Gastrocnemius medialis (tissue), 4 donors: ENCODE measurements around the gene CCDC33.

Experiments used
- CTCF ChIP-seq, 5 experiments: fragments of 450-650 bp in 3 of 5; fragments of 200-600 bp in 2 of 5; sonication (generic) in 2 of 5; IDR thresholded peaks in 4 of 5; conservative IDR thresholded peaks in 1 of 5; 1 replicate in 4 of 5; 2 replicates in 1 of 5; pipeline ENCODE4 v1.5.1; 2016 to 2019; ENCODE audit warnings: antibody characterized with exemption in 5 of 5, mild to moderate bottlenecking in 3 of 5, moderate library complexity in 3 of 5
- POLR2A ChIP-seq, 2 donors: fragments of 450-650 bp; IDR thresholded peaks; one replicate each; pipeline ENCODE4 v1.6.1; 2017; ENCODE audit warnings: antibody characterized with exemption in 2 of 2, mild to moderate bottlenecking in 2 of 2, moderate library complexity in 2 of 2

- TF ChIP-seq CTCF (IDR thresholded peaks at IDR 0.05 in 4 of 5, conservative IDR thresholded peaks at IDR 0.05 in 1 of 5) (no peak), POLR2A (IDR thresholded peaks at IDR 0.05) (no peak)
These were observed 40.0 kb upstream of the CCDC33 start for GRCh38 chr15:74196175-74196574.
